ENCODE results near the gene LIAS. TPM values are rescaled to one million over a fixed set of nuclear protein-coding genes. Genes with fewer than 3 reads are reported as not detected.

Gene LIAS
- total RNA-seq, 1 experiment from 2014 or later, result 6.8 TPM

Small RNA genes within 50 kb of the gene (microRNA-seq; reads per million reads assigned to microRNA genes)
- not detected for gene MIR5591 (ENCODE audit: unreplicated experiment)

Other genes starting within 250 kb of the LIAS start
- 34.4 TPM for gene RFC1, start 92.7 kb upstream of the LIAS start, total RNA-seq (2021; ENCODE audit: unreplicated experiment)
- not detected for gene KLB, start 52.1 kb upstream of the LIAS start, total RNA-seq (2021; ENCODE audit: unreplicated experiment)
- 386 TPM for gene RPL9, start 134 bp upstream of the LIAS start, total RNA-seq (2021; ENCODE audit: unreplicated experiment)
- 373 TPM for gene UGDH, start 68.4 kb downstream of the LIAS start, total RNA-seq (2021; ENCODE audit: unreplicated experiment)
- 48.2 TPM for gene SMIM14, start 179.8 kb downstream of the LIAS start, total RNA-seq (2021; ENCODE audit: unreplicated experiment)
- gene UBE2K, start 239.1 kb downstream of the LIAS start, total RNA-seq (2021; ENCODE audit: unreplicated experiment), result 84.1 TPM

Data from Panc1 (cell line).